A549 (cell line): Measurements from ENCODE around the gene OR4K2. TPM values are rescaled to one million over a fixed set of nuclear protein-coding genes. Genes with fewer than 3 reads are reported as not detected.
A peak's percentile ranks its signal among the peaks of the same experiment; 100 is the strongest.
"Not testable (repeated sequence)": the region's sequence is repeated elsewhere in the genome, so short reads cannot be mapped to it uniquely, and the experiment has no call there.

ENCODE experiments used
- ATAC-seq, 2 experiments: fragments of 200-7000 bp in 1 of 2; fragments of >200 bp in 1 of 2; cut with Nextera tagmentation in 1 of 2; cut with Tn5 transposase in 1 of 2; 3 replicates each; pipeline versions ENCODE4 v1.8.0 to v1.9.1; 2018 to 2020; ENCODE audit warnings: mild to moderate bottlenecking in 1 of 2, moderate library complexity in 1 of 2
- CTCF ChIA-PET: fragments of 300-600 bp; sonication (Branson Sonifier 250); formaldehyde crosslinking; extraction: SDS; loops from one replicate; lab custom pipeline; 2021; ENCODE audit warnings: antibody characterized with exemption, inconsistent platforms; lab: Yijun Ruan, JAX
- POLR2A ChIA-PET: fragments of 350-600 bp; formaldehyde crosslinking; extraction: SDS; loops from one replicate; lab custom pipeline; 2021; ENCODE audit warnings: antibody characterized with exemption, inconsistent platforms; lab: Yijun Ruan, JAX
- DNase-seq, 2 experiments: peaks; one replicate each; pipeline versions ENCODE4 v3.0.0 to v3.0.0-alpha.2; 2011 to 2016; ENCODE audit warnings: low read depth in 1 of 2, low spot score in 1 of 2
- FAIRE-seq: peaks from 2 replicates; lab custom pipeline; 2011; peaks lifted over from hg19 to GRCh38; lab: Jason Lieb, UNC
- H3K27ac ChIP-seq, 2 experiments: fragments of >200 bp; sonication (Bioruptor Twin); formaldehyde crosslinking; 3 replicates each; pipeline ENCODE4 v1.5.1; 2016 to 2017
- H3K4me1 ChIP-seq: fragments of >200 bp; sonication (Bioruptor Twin); formaldehyde crosslinking; 3 replicates; pipeline ENCODE4 v1.6.1; 2016
- H3K4me2 ChIP-seq: fragments of >200 bp; sonication (Bioruptor Twin); formaldehyde crosslinking; 3 replicates; pipeline ENCODE4 v1.6.1; 2016
- H3K4me3 ChIP-seq: fragments of >200 bp; sonication (Bioruptor Twin); formaldehyde crosslinking; 3 replicates; pipeline ENCODE4 v1.5.1; 2016
- H3K9me3 ChIP-seq: fragments of >200 bp; sonication (Bioruptor Twin); formaldehyde crosslinking; 3 replicates; pipeline ENCODE4 v1.6.1; 2016
- FOSL2 ChIP-seq, 2 experiments: fragments of 450-650 bp in 1 of 2; fragments of >200 bp in 1 of 2; sonication (Bioruptor Twin) in 1 of 2; formaldehyde crosslinking; IDR thresholded peaks; 2 replicates each; pipeline versions ENCODE4 v1.5.0 to v1.6.1; 2016 to 2020; ENCODE audit warnings: mild to moderate bottlenecking in 1 of 2, moderate library complexity in 1 of 2
- FOXS1 ChIP-seq: fragments of 250-450 bp; sonication (Bioruptor Pico); IDR thresholded peaks from 2 replicates; pipeline ENCODE4 v1.5.0; 2020; ENCODE audit warnings: mild to moderate bottlenecking, moderate library complexity
- HDAC2 ChIP-seq: fragments of 200-600 bp; sonication (generic); IDR thresholded peaks from 2 replicates; pipeline ENCODE4 v1.6.1; 2016
- HEYL ChIP-seq: fragments of 250-450 bp; sonication (Bioruptor Pico); IDR thresholded peaks from 2 replicates; pipeline ENCODE4 v1.8.0; 2021; ENCODE audit warnings: mild to moderate bottlenecking, moderate library complexity
- JUNB ChIP-seq: fragments of >200 bp; sonication (Bioruptor Twin); formaldehyde crosslinking; IDR thresholded peaks from 2 replicates; pipeline ENCODE4 v1.6.1; 2016
- MAFK ChIP-seq: fragments of 450-650 bp; IDR thresholded peaks from 2 replicates; pipeline ENCODE4 v1.6.1; 2014; ENCODE audit not compliant: partially characterized antibody
- PHF8 ChIP-seq: fragments of 200-600 bp; sonication (generic); IDR thresholded peaks from 2 replicates; pipeline ENCODE4 v1.6.1; 2016; ENCODE audit warnings: low read depth, mild to moderate bottlenecking, antibody characterized with exemption, moderate library complexity, borderline replicate concordance
- POLR2AphosphoS2 ChIP-seq: conservative IDR thresholded peaks from 2 replicates; pipeline ENCODE4 v1.6.1; 2012; ENCODE audit warnings: low read length, improper control_type of control experiment, inconsistent platforms
- RNF2 ChIP-seq: fragments of 200-600 bp; sonication (generic); IDR thresholded peaks from 2 replicates; pipeline ENCODE4 v1.6.1; 2016; ENCODE audit warnings: low read depth, mild to moderate bottlenecking, antibody characterized with exemption, moderate library complexity, borderline replicate concordance
- SMC3 ChIP-seq: fragments of >200 bp; sonication (Bioruptor Twin); formaldehyde crosslinking; IDR thresholded peaks from 3 replicates; pipeline ENCODE4 v1.6.1; 2018; ENCODE audit warnings: inconsistent platforms
- ZC3H11A ChIP-seq: fragments of 450-650 bp; IDR thresholded peaks from 2 replicates; pipeline ENCODE4 v1.6.1; 2014; ENCODE audit warnings: antibody characterized with exemption, mild to moderate bottlenecking
- WGBS: methylation state at CpG from one replicate; pipeline ENCODE4 v1.1.6; 2017; ENCODE audit errors: missing lambda C conversion rate; 5-methylcytosine and 5-hydroxymethylcytosine counted together
- polyA plus RNA-seq, 4 experiments: library from polyadenylated mRNA; depleted of rRNA in 3 of 4; stranded (reverse); fragments of >200 nt; fragmentation: RNase III in 1 of 4; extraction: RNeasy Plus Mini Kit Qiagen cat#74134 plus additional on column Dnase treatment in 1 of 4; gene quantifications; 2 replicates in 3 of 4; 3 replicates in 1 of 4; pipeline ENCODE4 v1.2.3, GENCODE V29; 2011 to 2017
- TF ChIP-seq, protein P1 (sequence below): fragments of 200-600 bp; sonication (generic); IDR thresholded peaks from 2 replicates; pipeline ENCODE4 v1.6.1; 2016; ENCODE audit warnings: antibody characterized with exemption, mild to moderate bottlenecking, moderate library complexity
- TF ChIP-seq, protein P2 (sequence below): fragments of 150-350 bp; IDR thresholded peaks from 2 replicates; pipeline ENCODE4 v1.6.1; 2014; ENCODE audit warnings: low read depth, mild to moderate bottlenecking, low read length
- TF ChIP-seq, protein P3 (sequence below): IDR thresholded peaks from 2 replicates; pipeline ENCODE4 v1.6.1; 2012
- TF ChIP-seq, protein P4 (sequence below): fragments of >200 bp; sonication (Bioruptor Twin); formaldehyde crosslinking; IDR thresholded peaks from 2 replicates; pipeline ENCODE4 v1.6.1; 2016
- TF ChIP-seq, protein P5 (sequence below): fragments of >200 bp; sonication (Bioruptor Twin); formaldehyde crosslinking; IDR thresholded peaks from 3 replicates; pipeline ENCODE4 v1.5.1; 2016

The OR4K2 gene
- polyA plus RNA-seq, 2 of the 4 experiments (the other 2 are of a cell fraction) = not detected

DNA sequence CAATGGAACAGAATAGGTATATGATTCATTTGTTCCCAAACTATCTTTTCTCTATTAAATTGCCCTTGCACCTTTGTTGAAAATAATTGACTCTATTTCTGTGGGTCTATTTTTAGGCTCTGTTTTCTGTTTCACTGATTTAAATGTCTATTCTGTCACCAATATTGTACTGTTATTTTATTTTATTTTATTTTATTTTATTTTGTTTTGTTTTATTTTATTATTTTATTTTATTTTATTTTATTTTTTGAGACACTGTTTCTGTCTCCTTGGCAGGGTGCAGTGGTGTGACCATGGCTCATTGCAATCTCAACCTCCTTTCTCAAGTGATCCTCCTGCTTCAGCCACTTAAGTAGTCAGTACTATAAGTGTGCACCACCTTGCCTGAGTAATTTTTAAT is 36.5 kb upstream of the OR4K2 start:
- Histone ChIP-seq H3K4me2 (no peak overlapping the region), H3K27ac (no peak overlapping the region), H3K4me3 (no peak overlapping the region), H3K4me1 (no peaks in the 10 kb centered on the region), H3K9me3 (no peaks in the 10 kb centered on the region)
- POLR2A ChIA-PET = no interaction called here
- CTCF ChIA-PET = no interaction called here
- no peak for DNase-seq
- ATAC-seq = no peak
- no peak for TF ChIP-seq SMC3
- TF ChIP-seq ZC3H11A = no peak
- no peak for TF ChIP-seq RNF2
- FAIRE-seq = no peak

DNA sequence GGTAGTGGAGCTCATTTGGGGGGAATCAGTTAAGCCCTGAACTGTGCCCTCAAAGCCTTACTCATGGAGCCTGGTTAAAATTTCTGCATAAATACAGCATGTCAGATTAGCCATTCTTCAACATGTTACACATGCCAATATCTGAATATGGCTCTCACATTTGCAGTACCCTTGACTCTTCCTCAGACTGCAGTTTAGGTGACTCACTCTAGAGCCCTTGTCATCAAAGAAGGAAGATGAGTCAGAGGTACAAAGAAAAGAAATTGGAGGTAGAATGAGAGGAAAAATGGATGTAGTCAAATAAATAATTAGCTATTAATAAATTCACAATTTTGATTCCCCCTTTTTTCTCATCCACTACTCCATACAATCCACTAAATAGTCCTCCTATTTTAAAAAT is 23.6 kb upstream of the OR4K2 start:
- TF ChIP-seq, protein P1, sequence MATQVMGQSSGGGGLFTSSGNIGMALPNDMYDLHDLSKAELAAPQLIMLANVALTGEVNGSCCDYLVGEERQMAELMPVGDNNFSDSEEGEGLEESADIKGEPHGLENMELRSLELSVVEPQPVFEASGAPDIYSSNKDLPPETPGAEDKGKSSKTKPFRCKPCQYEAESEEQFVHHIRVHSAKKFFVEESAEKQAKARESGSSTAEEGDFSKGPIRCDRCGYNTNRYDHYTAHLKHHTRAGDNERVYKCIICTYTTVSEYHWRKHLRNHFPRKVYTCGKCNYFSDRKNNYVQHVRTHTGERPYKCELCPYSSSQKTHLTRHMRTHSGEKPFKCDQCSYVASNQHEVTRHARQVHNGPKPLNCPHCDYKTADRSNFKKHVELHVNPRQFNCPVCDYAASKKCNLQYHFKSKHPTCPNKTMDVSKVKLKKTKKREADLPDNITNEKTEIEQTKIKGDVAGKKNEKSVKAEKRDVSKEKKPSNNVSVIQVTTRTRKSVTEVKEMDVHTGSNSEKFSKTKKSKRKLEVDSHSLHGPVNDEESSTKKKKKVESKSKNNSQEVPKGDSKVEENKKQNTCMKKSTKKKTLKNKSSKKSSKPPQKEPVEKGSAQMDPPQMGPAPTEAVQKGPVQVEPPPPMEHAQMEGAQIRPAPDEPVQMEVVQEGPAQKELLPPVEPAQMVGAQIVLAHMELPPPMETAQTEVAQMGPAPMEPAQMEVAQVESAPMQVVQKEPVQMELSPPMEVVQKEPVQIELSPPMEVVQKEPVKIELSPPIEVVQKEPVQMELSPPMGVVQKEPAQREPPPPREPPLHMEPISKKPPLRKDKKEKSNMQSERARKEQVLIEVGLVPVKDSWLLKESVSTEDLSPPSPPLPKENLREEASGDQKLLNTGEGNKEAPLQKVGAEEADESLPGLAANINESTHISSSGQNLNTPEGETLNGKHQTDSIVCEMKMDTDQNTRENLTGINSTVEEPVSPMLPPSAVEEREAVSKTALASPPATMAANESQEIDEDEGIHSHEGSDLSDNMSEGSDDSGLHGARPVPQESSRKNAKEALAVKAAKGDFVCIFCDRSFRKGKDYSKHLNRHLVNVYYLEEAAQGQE = no peak
- TF ChIP-seq PHF8 (no peak), JUNB (no peak), FOSL2 (IDR thresholded peaks at IDR 0.05) (no peak), FOSL2 (CRISPR knock-in tag; IDR thresholded peaks at IDR 0.05) (peak; percentile 53), MAFK (no peak)
- TF ChIP-seq, protein P2, sequence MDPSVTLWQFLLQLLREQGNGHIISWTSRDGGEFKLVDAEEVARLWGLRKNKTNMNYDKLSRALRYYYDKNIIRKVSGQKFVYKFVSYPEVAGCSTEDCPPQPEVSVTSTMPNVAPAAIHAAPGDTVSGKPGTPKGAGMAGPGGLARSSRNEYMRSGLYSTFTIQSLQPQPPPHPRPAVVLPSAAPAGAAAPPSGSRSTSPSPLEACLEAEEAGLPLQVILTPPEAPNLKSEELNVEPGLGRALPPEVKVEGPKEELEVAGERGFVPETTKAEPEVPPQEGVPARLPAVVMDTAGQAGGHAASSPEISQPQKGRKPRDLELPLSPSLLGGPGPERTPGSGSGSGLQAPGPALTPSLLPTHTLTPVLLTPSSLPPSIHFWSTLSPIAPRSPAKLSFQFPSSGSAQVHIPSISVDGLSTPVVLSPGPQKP = no peak
- TF ChIP-seq, all 56 proteins: peak for 1
- POLR2A ChIA-PET = no interaction called here
- H3K4me2 ChIP-seq = no peak overlapping the region
- H3K4me1 ChIP-seq = no peaks in the 10 kb centered on the region
- no peak; a peak in 1 of 6 replicates for ATAC-seq
- peak; percentile 23 for FAIRE-seq
- H3K9me3 ChIP-seq = no peaks in the 10 kb centered on the region
- H3K27ac ChIP-seq = no peak overlapping the region
- H3K4me3 ChIP-seq = no peak overlapping the region
- CTCF ChIA-PET = no interaction called here
- DNase-seq = no peak

DNA sequence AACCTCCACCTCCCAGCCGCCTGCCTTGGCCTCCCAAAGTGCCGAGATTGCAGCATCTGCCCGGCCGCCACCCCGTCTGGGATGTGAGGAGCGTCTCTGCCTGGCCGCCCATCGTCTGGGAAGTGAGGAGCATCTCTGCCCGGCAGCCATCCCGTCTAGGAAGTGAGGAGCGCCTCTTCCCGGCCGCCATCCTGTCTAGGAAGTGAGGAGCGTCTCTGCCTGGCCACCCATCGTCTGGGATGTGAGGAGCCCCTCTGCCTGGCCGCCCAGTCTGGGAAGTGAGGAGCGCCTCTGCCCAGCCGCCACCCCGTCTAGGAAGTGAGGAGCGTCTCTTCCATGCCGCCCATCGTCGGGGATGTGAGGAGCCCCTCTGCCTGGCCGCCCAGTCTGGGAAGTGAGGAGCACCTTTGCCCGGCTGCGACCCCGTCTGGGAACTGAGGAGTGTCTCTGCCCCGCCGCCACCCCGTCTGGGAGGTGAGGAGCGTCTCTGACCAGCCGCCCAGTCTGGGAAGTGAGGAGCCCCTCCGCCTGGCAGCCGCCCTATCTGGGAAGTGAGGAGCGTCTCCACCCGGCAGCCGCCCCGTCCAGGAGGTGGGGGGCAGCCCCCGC is 8.8 kb upstream of the OR4K2 start:
- DNase-seq, H3K4me2 ChIP-seq, ATAC-seq, H3K4me1 ChIP-seq, H3K4me3 ChIP-seq, H3K9me3 ChIP-seq, FAIRE-seq, POLR2A ChIA-PET, CTCF ChIA-PET, H3K27ac ChIP-seq: not testable (repeated sequence)
- 60% methylated on average over 22 of the region's 39 CpGs for WGBS

DNA sequence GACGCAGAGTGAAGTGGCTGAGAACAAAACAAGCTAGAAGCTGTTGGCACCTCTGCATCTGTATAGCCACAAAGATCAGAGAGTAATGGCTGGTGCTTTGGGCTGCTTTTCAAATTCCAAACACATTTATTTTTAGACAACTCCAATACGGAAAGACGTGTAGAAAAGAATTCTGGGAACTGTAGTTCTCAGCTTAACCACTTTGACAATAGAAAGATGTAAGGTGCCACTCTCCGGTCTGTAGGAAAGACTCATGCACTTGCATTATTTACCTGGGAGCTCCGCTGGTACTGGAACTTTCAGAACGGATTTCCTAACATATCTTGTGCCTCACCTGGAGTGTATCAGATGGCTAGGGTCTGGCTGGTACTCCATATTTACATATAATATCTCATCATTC is 1.8 kb upstream of the OR4K2 start:
- ChIA-PET CTCF (interaction anchor here (0.8 kb wide), 1 partner anchor 9 kb away, joined by 3 read pairs; no protein-coding TSS in a partner anchor), POLR2A (no interaction called here)
- WGBS = 5% methylated on average over 6 of the region's 6 CpGs
- no peak overlapping the region for H3K27ac ChIP-seq
- H3K4me1 ChIP-seq = no peaks in the 10 kb centered on the region
- DNase-seq (peak in 1 of 2 experiments; percentile 23), ATAC-seq (peak; percentile 35 to 68; a peak in 5 of 6 replicates), FAIRE-seq (no peak)
- H3K4me2 ChIP-seq = peak overlapping the region; percentile 33
- H3K9me3 ChIP-seq = no peaks in the 10 kb centered on the region
- H3K4me3 ChIP-seq = no peak overlapping the region
- TF ChIP-seq, protein P3, sequence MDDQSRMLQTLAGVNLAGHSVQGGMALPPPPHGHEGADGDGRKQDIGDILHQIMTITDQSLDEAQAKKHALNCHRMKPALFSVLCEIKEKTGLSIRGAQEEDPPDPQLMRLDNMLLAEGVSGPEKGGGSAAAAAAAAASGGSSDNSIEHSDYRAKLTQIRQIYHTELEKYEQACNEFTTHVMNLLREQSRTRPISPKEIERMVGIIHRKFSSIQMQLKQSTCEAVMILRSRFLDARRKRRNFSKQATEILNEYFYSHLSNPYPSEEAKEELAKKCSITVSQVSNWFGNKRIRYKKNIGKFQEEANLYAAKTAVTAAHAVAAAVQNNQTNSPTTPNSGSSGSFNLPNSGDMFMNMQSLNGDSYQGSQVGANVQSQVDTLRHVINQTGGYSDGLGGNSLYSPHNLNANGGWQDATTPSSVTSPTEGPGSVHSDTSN = no peak
- TF ChIP-seq POLR2AphosphoS2 (no peak), FOXS1 (CRISPR knock-in tag) (no peak), HEYL (CRISPR knock-in tag) (no peak), HDAC2 (no peak), ZC3H11A (no peak), FOSL2 (IDR thresholded peaks at IDR 0.05) (no peak), FOSL2 (CRISPR knock-in tag; IDR thresholded peaks at IDR 0.05) (no peak), PHF8 (no peak)
- TF ChIP-seq, protein P4, sequence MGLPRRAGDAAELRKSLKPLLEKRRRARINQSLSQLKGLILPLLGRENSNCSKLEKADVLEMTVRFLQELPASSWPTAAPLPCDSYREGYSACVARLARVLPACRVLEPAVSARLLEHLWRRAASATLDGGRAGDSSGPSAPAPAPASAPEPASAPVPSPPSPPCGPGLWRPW = no peak
- TF ChIP-seq, protein P1 = no peak
- TF ChIP-seq, protein P5, sequence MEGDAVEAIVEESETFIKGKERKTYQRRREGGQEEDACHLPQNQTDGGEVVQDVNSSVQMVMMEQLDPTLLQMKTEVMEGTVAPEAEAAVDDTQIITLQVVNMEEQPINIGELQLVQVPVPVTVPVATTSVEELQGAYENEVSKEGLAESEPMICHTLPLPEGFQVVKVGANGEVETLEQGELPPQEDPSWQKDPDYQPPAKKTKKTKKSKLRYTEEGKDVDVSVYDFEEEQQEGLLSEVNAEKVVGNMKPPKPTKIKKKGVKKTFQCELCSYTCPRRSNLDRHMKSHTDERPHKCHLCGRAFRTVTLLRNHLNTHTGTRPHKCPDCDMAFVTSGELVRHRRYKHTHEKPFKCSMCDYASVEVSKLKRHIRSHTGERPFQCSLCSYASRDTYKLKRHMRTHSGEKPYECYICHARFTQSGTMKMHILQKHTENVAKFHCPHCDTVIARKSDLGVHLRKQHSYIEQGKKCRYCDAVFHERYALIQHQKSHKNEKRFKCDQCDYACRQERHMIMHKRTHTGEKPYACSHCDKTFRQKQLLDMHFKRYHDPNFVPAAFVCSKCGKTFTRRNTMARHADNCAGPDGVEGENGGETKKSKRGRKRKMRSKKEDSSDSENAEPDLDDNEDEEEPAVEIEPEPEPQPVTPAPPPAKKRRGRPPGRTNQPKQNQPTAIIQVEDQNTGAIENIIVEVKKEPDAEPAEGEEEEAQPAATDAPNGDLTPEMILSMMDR = no peak
